Liver (tissue), 9 donors: ENCODE measurements around the gene GIMAP5. TPM values are rescaled to one million over a fixed set of nuclear protein-coding genes. Genes with fewer than 3 reads are reported as not detected.

Experiments used
- DNase-seq: peaks from one replicate; pipeline ENCODE4 v3.0.0-alpha.2; 2017; ENCODE audit warnings: low spot score
- H3K27ac ChIP-seq, 2 donors: one replicate each; pipeline ENCODE4 v1.7.0; 2013; ENCODE audit warnings: inconsistent platforms in 2 of 2, low read length in 2 of 2, control low read depth in 1 of 2, low read depth in 1 of 2, mild to moderate bottlenecking in 1 of 2
- H3K27me3 ChIP-seq, 4 donors: one replicate each; pipeline versions ENCODE4 v1.6.1 to v1.7.0; 2013; ENCODE audit warnings: low read length in 3 of 4, inconsistent platforms in 1 of 4, mild to moderate bottlenecking in 1 of 4, moderate library complexity in 1 of 4; ENCODE audit not compliant: control insufficient read depth in 4 of 4, insufficient read depth in 4 of 4
- H3K36me3 ChIP-seq, 4 donors: one replicate each; pipeline versions ENCODE4 v1.6.1 to v1.7.0; 2013; ENCODE audit warnings: low read length in 3 of 4, mild to moderate bottlenecking in 3 of 4, low read depth in 1 of 4, moderate library complexity in 1 of 4; ENCODE audit not compliant: control insufficient read depth in 4 of 4, insufficient read depth in 3 of 4
- H3K4me1 ChIP-seq, 4 donors: one replicate each; pipeline versions ENCODE4 v1.6.1 to v1.7.0; 2013; ENCODE audit warnings: low read length in 3 of 4, mild to moderate bottlenecking in 3 of 4, moderate library complexity in 1 of 4; ENCODE audit not compliant: control insufficient read depth in 4 of 4, insufficient read depth in 4 of 4
- H3K4me3 ChIP-seq, 3 donors: one replicate each; pipeline versions ENCODE4 v1.6.1 to v1.7.0; 2013; ENCODE audit warnings: low read length in 3 of 3, control low read depth in 1 of 3, low read depth in 1 of 3, mild to moderate bottlenecking in 1 of 3
- H3K9ac ChIP-seq, 2 donors: one replicate each; pipeline ENCODE4 v1.7.0; 2013; ENCODE audit warnings: low read length in 2 of 2, mild to moderate bottlenecking in 2 of 2, moderate library complexity in 2 of 2, control low read depth in 1 of 2, low read depth in 1 of 2
- H3K9me3 ChIP-seq, 4 donors: one replicate each; pipeline versions ENCODE4 v1.6.1 to v1.7.0; 2013; ENCODE audit warnings: low read length in 3 of 4; ENCODE audit not compliant: control insufficient read depth in 4 of 4
- EGR1 ChIP-seq, 2 donors: IDR thresholded peaks; 2 replicates each; pipeline ENCODE4 v1.6.1; 2016 to 2018; ENCODE audit warnings: antibody characterized with exemption in 2 of 2, low read depth in 2 of 2
- FOXA1 ChIP-seq: IDR thresholded peaks from 2 replicates; pipeline ENCODE4 v1.6.1; 2016; ENCODE audit warnings: antibody characterized with exemption
- FOXA2 ChIP-seq: IDR thresholded peaks from 2 replicates; pipeline ENCODE4 v1.6.1; 2016; ENCODE audit warnings: antibody characterized with exemption
- GABPA ChIP-seq, 2 donors: IDR thresholded peaks in 1 of 2; conservative IDR thresholded peaks in 1 of 2; 2 replicates each; pipeline ENCODE4 v1.6.1; 2016; ENCODE audit warnings: antibody characterized with exemption in 2 of 2, mild to moderate bottlenecking in 1 of 2, moderate library complexity in 1 of 2
- HNF4A ChIP-seq, 2 donors: conservative IDR thresholded peaks; 2 replicates each; pipeline ENCODE4 v1.6.1; 2016; ENCODE audit warnings: antibody characterized with exemption in 2 of 2, mild to moderate bottlenecking in 2 of 2
- HNF4G ChIP-seq: IDR thresholded peaks from 2 replicates; pipeline ENCODE4 v1.6.1; 2016; ENCODE audit warnings: antibody characterized with exemption
- JUND ChIP-seq, 2 donors: IDR thresholded peaks; 2 replicates each; pipeline ENCODE4 v1.6.1; 2016; ENCODE audit warnings: antibody characterized with exemption in 2 of 2
- NR2F2 ChIP-seq: IDR thresholded peaks from 2 replicates; pipeline ENCODE4 v1.6.1; 2016; ENCODE audit warnings: antibody characterized with exemption
- RAD21 ChIP-seq, 2 donors: IDR thresholded peaks; 2 replicates each; pipeline ENCODE4 v1.6.1; 2016; ENCODE audit warnings: antibody characterized with exemption in 2 of 2, mild to moderate bottlenecking in 2 of 2
- RXRA ChIP-seq, 2 donors: IDR thresholded peaks; 2 replicates each; pipeline ENCODE4 v1.6.1; 2017 to 2018; ENCODE audit warnings: antibody characterized with exemption in 2 of 2, mild to moderate bottlenecking in 1 of 2
- SP1 ChIP-seq: IDR thresholded peaks from 2 replicates; pipeline ENCODE4 v1.6.1; 2018; ENCODE audit warnings: antibody characterized with exemption, mild to moderate bottlenecking
- TAF1 ChIP-seq: conservative IDR thresholded peaks from 2 replicates; pipeline ENCODE4 v1.6.1; 2016; ENCODE audit warnings: antibody characterized with exemption, mild to moderate bottlenecking
- YY1 ChIP-seq: IDR thresholded peaks from 2 replicates; pipeline ENCODE4 v1.6.1; 2016; ENCODE audit warnings: antibody characterized with exemption, mild to moderate bottlenecking
- WGBS: extraction: QIAGEN DNeasy Blood & Tissue Kit; methylation state at CpG from one replicate; pipeline ENCODE4 v1.1.7; 2013; 5-methylcytosine and 5-hydroxymethylcytosine counted together
- polyA plus RNA-seq, 2 donors: library from polyadenylated mRNA; stranded (reverse) in 1 of 2; unstranded in 1 of 2; fragments of 200-250 nt in 1 of 2; fragments of >200 nt in 1 of 2; fragmentation: Nextera tagmentation in 1 of 2; extraction: Ambion mirVana in 1 of 2; gene quantifications; one replicate each; pipeline versions ENCODE4 v1.2.1 to v1.2.3, GENCODE V29; 2013 to 2015
- total RNA-seq, 2 donors: library from RNA; depleted of rRNA; stranded (reverse); fragments of >200 nt; gene quantifications; one replicate each; pipeline ENCODE4 v1.2.3, GENCODE V29; 2014
- TF ChIP-seq, protein P1 (sequence below): IDR thresholded peaks from 2 replicates; pipeline ENCODE4 v1.6.1; 2016; ENCODE audit warnings: antibody characterized with exemption, mild to moderate bottlenecking
- TF ChIP-seq, protein P2 (sequence below): IDR thresholded peaks from 2 replicates; pipeline ENCODE4 v1.6.1; 2016; ENCODE audit warnings: antibody characterized with exemption
- TF ChIP-seq, protein P3 (sequence below): IDR thresholded peaks from 2 replicates; pipeline ENCODE4 v1.6.1; 2016; ENCODE audit warnings: antibody characterized with exemption
- TF ChIP-seq, protein P4 (sequence below): fragments of 150-350 bp; IDR thresholded peaks from 2 replicates; pipeline ENCODE4 v1.5.1; 2017; ENCODE audit warnings: improper control_type of control experiment, low read depth, low read length; ENCODE audit not compliant: missing input control
- donor health status: healthy.
- donor health status: healthy.
- donor health status: healthy.
- donor health status: healthy.
- donor health status: healthy.

GIMAP5 gene
- total and polyA plus RNA-seq, 4 donors, result 9.7 to 20.6 (median 12.1) TPM

DNA sequence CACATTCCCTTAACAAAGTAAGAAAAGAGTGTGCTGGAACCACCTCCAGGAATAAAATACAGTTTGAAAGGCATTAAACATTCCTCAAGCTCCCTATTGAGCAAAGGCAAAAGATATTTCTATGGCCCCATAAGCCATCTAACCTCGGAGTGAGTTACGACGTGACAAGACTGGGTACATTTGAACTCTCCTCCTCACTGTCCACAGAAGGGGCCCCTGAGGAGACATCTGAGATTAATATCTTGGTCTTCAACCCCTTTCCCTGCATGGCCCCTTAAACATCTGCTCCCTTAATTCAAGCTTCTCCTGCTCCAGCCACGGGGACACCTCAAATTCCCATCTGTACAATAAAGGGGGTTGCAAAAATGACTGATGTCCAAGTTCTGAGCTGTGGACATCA is 20.3 kb upstream of the GIMAP5 start:
- Histone ChIP-seq H3K27ac (peak overlapping the region; percentile 12 to 42), H3K36me3 (no peaks in the 10 kb centered on the region), H3K9me3 (peaks cover 0 to 5% (median 0%) of the 10 kb centered on the region in 4 donors), H3K27me3 (no peaks in the 10 kb centered on the region), H3K4me3 (peak overlapping the region; percentile 7 to 59 (median 34)), H3K9ac (peak overlapping the region in 1 of 2 donors; percentile 87), H3K4me1 (no peaks in the 10 kb centered on the region)
- 69% methylated on average over 4 of the region's 4 CpGs for WGBS
- TF ChIP-seq JUND (IDR thresholded peaks at IDR 0.05) (no peak), FOXA2 (no peak), SP1 (no peak), RXRA (IDR thresholded peaks at IDR 0.05) (no peak), YY1 (no peak), GABPA (IDR thresholded peaks at IDR 0.05 in 1 of 2, conservative IDR thresholded peaks at IDR 0.05 in 1 of 2) (no peak), TAF1 (no peak), HNF4A (conservative IDR thresholded peaks at IDR 0.05) (no peak), HNF4G (no peak), EGR1 (IDR thresholded peaks at IDR 0.05; ENCODE audit: low read depth in 2 of 2) (no peak), NR2F2 (no peak), FOXA1 (no peak)
- TF ChIP-seq, protein P1, sequence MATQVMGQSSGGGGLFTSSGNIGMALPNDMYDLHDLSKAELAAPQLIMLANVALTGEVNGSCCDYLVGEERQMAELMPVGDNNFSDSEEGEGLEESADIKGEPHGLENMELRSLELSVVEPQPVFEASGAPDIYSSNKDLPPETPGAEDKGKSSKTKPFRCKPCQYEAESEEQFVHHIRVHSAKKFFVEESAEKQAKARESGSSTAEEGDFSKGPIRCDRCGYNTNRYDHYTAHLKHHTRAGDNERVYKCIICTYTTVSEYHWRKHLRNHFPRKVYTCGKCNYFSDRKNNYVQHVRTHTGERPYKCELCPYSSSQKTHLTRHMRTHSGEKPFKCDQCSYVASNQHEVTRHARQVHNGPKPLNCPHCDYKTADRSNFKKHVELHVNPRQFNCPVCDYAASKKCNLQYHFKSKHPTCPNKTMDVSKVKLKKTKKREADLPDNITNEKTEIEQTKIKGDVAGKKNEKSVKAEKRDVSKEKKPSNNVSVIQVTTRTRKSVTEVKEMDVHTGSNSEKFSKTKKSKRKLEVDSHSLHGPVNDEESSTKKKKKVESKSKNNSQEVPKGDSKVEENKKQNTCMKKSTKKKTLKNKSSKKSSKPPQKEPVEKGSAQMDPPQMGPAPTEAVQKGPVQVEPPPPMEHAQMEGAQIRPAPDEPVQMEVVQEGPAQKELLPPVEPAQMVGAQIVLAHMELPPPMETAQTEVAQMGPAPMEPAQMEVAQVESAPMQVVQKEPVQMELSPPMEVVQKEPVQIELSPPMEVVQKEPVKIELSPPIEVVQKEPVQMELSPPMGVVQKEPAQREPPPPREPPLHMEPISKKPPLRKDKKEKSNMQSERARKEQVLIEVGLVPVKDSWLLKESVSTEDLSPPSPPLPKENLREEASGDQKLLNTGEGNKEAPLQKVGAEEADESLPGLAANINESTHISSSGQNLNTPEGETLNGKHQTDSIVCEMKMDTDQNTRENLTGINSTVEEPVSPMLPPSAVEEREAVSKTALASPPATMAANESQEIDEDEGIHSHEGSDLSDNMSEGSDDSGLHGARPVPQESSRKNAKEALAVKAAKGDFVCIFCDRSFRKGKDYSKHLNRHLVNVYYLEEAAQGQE, result no peak
- TF ChIP-seq, protein P2, sequence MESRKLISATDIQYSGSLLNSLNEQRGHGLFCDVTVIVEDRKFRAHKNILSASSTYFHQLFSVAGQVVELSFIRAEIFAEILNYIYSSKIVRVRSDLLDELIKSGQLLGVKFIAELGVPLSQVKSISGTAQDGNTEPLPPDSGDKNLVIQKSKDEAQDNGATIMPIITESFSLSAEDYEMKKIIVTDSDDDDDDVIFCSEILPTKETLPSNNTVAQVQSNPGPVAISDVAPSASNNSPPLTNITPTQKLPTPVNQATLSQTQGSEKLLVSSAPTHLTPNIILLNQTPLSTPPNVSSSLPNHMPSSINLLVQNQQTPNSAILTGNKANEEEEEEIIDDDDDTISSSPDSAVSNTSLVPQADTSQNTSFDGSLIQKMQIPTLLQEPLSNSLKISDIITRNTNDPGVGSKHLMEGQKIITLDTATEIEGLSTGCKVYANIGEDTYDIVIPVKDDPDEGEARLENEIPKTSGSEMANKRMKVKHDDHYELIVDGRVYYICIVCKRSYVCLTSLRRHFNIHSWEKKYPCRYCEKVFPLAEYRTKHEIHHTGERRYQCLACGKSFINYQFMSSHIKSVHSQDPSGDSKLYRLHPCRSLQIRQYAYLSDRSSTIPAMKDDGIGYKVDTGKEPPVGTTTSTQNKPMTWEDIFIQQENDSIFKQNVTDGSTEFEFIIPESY, result no peak
- TF ChIP-seq, protein P3, sequence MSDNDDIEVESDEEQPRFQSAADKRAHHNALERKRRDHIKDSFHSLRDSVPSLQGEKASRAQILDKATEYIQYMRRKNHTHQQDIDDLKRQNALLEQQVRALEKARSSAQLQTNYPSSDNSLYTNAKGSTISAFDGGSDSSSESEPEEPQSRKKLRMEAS, result no peak
- TF ChIP-seq, protein P4, sequence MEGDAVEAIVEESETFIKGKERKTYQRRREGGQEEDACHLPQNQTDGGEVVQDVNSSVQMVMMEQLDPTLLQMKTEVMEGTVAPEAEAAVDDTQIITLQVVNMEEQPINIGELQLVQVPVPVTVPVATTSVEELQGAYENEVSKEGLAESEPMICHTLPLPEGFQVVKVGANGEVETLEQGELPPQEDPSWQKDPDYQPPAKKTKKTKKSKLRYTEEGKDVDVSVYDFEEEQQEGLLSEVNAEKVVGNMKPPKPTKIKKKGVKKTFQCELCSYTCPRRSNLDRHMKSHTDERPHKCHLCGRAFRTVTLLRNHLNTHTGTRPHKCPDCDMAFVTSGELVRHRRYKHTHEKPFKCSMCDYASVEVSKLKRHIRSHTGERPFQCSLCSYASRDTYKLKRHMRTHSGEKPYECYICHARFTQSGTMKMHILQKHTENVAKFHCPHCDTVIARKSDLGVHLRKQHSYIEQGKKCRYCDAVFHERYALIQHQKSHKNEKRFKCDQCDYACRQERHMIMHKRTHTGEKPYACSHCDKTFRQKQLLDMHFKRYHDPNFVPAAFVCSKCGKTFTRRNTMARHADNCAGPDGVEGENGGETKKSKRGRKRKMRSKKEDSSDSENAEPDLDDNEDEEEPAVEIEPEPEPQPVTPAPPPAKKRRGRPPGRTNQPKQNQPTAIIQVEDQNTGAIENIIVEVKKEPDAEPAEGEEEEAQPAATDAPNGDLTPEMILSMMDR, result no peak
- DNase-seq, result no peak

DNA sequence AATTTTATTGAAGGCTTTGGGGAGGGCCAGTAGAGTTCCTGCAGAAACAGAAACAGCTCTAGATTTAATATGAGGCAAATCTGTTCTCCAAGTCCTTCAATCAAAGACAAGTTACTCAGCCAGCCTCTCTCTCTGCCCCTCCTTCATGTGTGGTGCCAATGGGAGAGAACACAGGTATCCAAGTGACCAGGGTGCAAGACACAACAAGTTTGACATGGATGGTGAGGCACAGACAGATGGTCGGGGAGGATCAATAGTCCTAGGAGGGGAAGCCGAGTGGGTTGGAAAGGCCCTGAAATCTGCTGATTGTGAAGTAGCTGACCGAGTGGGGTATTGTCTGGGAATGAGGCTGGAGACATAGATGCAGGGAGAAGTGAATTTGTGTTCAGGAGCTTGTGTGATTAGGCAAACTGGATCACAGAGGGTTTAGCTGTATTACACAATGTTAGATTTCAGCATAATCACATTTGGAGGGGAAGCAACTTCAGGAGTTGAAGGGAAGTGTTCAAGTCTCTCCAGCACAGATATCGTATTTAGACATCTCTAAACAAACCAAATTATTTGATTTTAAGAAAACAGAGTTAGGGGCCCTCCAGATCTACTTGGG is 19.3 kb upstream of the GIMAP5 start:
- H3K27ac ChIP-seq, result no peak overlapping the region

More for the DNA sequence above, 19.3 kb upstream of the GIMAP5 start:
- WGBS, result 78% methylated on average over 4 of the region's 4 CpGs
- no peaks in the 10 kb centered on the region for H3K27me3 ChIP-seq
- TF ChIP-seq TAF1 (no peak), RAD21 (IDR thresholded peaks at IDR 0.05) (peak in 1 of 2 donors; percentile 17)
- peak overlapping the region; percentile 17 to 67 for H3K9ac ChIP-seq
- H3K4me1 ChIP-seq, result peaks cover 0 to 3% (median 0%) of the 10 kb centered on the region in 4 donors
- no peak for DNase-seq
- H3K36me3 ChIP-seq, result no peaks in the 10 kb centered on the region
- H3K4me3 ChIP-seq, result peak overlapping the region; percentile 26 to 59 (median 34)
- H3K9me3 ChIP-seq, result peaks cover 0 to 3% (median 0%) of the 10 kb centered on the region in 4 donors
